Measurements from ENCODE around the gene COQ4. TPM values are rescaled to one million over a fixed set of nuclear protein-coding genes. Genes with fewer than 3 reads are reported as not detected.

COQ4 gene
- total RNA-seq, 1 experiment from 2014 or later, result 39.4 TPM

DNA sequence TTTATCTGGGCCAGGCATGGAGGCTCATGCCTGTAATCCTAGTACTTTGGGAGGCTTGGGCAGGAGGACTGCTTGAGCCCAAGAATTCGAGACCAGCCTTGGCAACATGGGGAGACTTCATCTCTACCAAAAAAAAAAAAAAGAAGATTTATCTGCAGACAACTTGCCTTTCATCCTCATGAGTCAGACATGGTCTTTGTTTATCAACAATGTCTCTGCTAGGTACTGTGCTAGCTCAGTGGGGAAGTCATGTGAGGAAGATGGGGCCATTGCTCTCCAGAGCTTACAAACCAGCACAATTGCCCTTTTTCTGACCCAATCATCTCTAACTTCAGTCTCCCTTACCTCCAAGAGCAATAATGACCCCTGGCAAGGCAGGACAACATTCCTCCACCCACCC is 50.1 kb downstream of the COQ4 start:
- no peak for DNase-seq (ENCODE audit: low read depth)

DNA sequence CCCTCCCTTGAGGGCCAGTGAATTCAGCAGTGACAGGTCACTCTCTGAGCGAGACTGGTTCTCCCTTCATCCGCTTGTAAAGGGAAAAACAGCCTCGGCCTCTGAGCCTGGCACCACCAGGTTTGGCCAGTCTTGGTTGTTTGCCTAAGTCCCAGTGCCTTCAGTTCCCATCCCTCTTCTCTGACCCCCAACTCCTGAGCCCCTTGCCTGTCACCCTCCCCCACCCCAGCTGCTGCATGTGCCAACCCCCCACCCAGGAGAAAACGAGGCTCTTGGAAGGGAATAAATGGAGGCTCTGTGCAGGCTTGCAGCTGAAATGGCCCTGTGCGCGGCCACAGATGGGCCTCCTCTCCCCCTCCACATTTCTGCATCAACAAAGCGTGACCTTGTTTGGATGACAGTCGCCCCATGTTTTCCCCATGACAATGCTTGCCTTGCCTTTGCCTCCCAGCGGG is 51.6 kb downstream of the COQ4 start:
- no peak for DNase-seq (ENCODE audit: low read depth)

DNA sequence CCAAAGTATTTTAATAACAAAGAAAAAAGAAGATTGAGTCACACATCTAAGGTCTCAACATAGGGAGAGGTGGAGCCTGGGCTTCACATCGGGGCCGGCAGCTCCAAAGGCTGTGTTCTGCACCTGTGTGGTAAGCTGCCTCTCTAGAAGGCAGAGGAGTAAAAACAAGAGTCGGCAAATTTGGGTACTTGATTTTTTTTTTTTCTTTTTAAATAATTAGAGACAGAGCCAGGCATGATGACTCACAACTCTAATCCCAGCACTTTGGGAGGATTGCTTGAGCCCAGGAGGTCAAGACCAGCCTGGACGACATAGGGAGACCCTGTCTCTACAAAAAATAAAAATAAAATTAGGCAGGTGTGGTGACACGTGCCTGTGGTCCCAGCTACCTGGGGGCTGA is 53.2 kb downstream of the COQ4 start:
- no peak for DNase-seq (ENCODE audit: low read depth)

DNA sequence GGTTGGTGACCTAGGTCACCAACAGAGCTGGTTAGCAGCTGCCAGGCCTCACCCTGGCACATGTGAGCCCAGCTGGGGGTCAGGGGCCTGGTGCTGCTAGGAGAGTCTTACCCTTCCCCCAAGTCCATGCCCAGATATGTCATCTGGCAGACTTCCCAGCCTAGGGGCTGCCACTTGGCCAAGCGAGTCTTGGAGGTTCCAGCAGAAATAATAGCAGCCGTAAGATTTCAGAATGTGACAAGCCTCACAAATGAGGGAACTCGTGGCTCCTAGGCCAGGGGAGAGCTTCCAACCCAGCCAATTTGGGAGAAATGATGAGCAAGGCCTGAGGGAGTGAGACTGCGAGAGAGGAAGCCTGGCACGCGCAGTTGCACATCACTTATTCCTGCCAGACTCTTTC is 59.6 kb downstream of the COQ4 start:
- DNase-seq (ENCODE audit: low read depth), result no peak

DNA sequence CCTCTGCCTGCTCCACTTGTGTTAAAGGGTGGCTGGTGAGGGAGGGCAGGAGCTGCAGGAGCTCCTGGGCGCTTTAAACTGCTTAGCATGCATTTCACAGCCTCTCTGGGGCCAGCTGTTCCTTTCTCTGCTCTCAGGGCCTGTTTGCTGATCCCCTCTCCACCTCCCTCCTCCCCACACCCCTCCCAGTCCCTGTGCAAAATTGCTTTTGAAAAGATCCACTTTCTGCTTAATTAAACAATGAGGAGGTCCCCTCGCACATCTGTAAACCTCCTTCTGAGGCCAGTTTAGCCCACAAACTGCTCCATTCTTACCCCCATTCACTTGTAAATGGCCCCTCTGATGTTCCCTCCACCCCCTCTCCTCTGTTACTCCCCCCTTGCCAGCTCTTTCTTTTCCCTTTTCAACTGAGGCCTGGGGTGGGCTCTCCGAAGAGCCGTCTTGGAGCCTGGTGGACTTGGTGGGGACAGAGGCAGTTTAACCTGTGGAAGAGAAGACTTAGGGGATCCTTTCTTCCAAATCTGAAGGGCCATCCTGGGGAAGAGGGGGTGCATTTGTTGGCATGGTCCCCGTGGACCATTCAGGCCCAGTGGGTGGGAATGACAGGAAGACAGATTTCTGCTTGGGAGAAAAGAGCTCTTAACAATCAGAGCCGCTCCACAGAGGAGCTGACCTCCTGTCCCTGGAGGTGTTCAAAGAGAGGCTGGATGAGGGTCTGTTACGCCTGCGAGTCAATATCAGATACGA is 60.5 kb downstream of the COQ4 start:
- DNase-seq (ENCODE audit: low read depth), result no peak

Other genes with a start within 250 kb of the COQ4 start
- gene PTGES2, start 195.1 kb upstream of the COQ4 start, total RNA-seq (2014; rRNA removed; shearing (Covaris generic)), result 28.5 and 37.2 TPM in 2 replicates
- gene LCN2, start 173.4 kb upstream of the COQ4 start, total RNA-seq (2014; rRNA removed; shearing (Covaris generic)), result not detected in 2 replicates
- gene BBLN, start 162.6 kb upstream of the COQ4 start, total RNA-seq (2014; rRNA removed; shearing (Covaris generic)), result 97.3 and 128 TPM in 2 replicates
- 28.3 and 37.0 TPM in 2 replicates for gene CIZ1, start 131.3 kb upstream of the COQ4 start, total RNA-seq (2014; rRNA removed; shearing (Covaris generic))
- 16.1 and 17.4 TPM in 2 replicates for gene DNM1, start 119.5 kb upstream of the COQ4 start, total RNA-seq (2014; rRNA removed; shearing (Covaris generic))
- 37.4 and 41.5 TPM in 2 replicates for gene GOLGA2, start 46.8 kb upstream of the COQ4 start, total RNA-seq (2014; rRNA removed; shearing (Covaris generic))
- 63.6 and 68.2 TPM in 2 replicates for gene SWI5, start 46.6 kb upstream of the COQ4 start, total RNA-seq (2014; rRNA removed; shearing (Covaris generic))
- gene TRUB2, start 392 bp upstream of the COQ4 start, total RNA-seq (2014; rRNA removed; shearing (Covaris generic)), result 9.3 and 14.4 TPM in 2 replicates
- gene SLC27A4, start 17.7 kb downstream of the COQ4 start, total RNA-seq (2014; rRNA removed; shearing (Covaris generic)), result 19.2 and 22.1 TPM in 2 replicates
- gene URM1, start 48.5 kb downstream of the COQ4 start, total RNA-seq (2014; rRNA removed; shearing (Covaris generic)), result 33.2 and 36.2 TPM in 2 replicates
- 70.6 and 72.0 TPM in 2 replicates for gene CERCAM, start 98.0 kb downstream of the COQ4 start, total RNA-seq (2014; rRNA removed; shearing (Covaris generic))
- gene ODF2, start 133.2 kb downstream of the COQ4 start, total RNA-seq (2014; rRNA removed; shearing (Covaris generic)), result 50.1 and 57.1 TPM in 2 replicates
- gene GLE1, start 181.9 kb downstream of the COQ4 start, total RNA-seq (2014; rRNA removed; shearing (Covaris generic)), result 29.3 and 30.6 TPM in 2 replicates
- gene SPTAN1, start 229.7 kb downstream of the COQ4 start, total RNA-seq (2014; rRNA removed; shearing (Covaris generic)), result 102 and 116 TPM in 2 replicates